VCaP (cell line): Measurements from ENCODE around the gene GALNS.

Source experiments
- H3K27ac ChIP-seq: fragments of 450-650 bp; 2 replicates; pipeline ENCODE4 v1.5.1; 2017
- CTCF ChIP-seq: fragments of 450-650 bp; conservative IDR thresholded peaks from 2 replicates; pipeline ENCODE4 v1.5.1; 2017; ENCODE audit warnings: mild to moderate bottlenecking, moderate library complexity

The GALNS gene

GRCh38 chr16:88836791-88837190 lies 20.0 kb downstream of the GALNS start:
- H3K27ac ChIP-seq = no peak overlapping the region
- no peak for TF ChIP-seq CTCF

GRCh38 chr16:88835818-88836217 lies 20.9 kb downstream of the GALNS start:
- no peak overlapping the region for H3K27ac ChIP-seq
- TF ChIP-seq CTCF = no peak

GRCh38 chr16:88835383-88835782 lies 21.4 kb downstream of the GALNS start:
- H3K27ac ChIP-seq = no peak overlapping the region
- no peak for TF ChIP-seq CTCF

GRCh38 chr16:88834670-88835069 lies 22.1 kb downstream of the GALNS start:
- H3K27ac ChIP-seq = no peak overlapping the region
- no peak for TF ChIP-seq CTCF

GRCh38 chr16:88833086-88833485 lies 23.7 kb downstream of the GALNS start:
- TF ChIP-seq CTCF = no peak
- no peak overlapping the region for H3K27ac ChIP-seq

GRCh38 chr16:88831838-88832237 lies 24.9 kb downstream of the GALNS start:
- no peak overlapping the region for H3K27ac ChIP-seq
- no peak for TF ChIP-seq CTCF

- TF ChIP-seq CTCF = no peak
Measured at GRCh38 chr16:88830783-88831182, 26.0 kb downstream of the GALNS start.

GRCh38 chr16:88830258-88830657 lies 26.5 kb downstream of the GALNS start:
- TF ChIP-seq CTCF = no peak
- H3K27ac ChIP-seq = no peak overlapping the region

More at GRCh38 chr16:88830783-88831182, 26.0 kb downstream of the GALNS start:
- H3K27ac ChIP-seq = no peak overlapping the region
